Measurements from ENCODE around the gene SDS. TPM values are rescaled to one million over a fixed set of nuclear protein-coding genes. Genes with fewer than 3 reads are reported as not detected.

Gene SDS
- total and polyA plus RNA-seq, 2 experiments from 2014 or later = 0.39 to 0.43 TPM

GRCh38 chr12:113422030-113422885 is 18.6 kb upstream of the SDS start, which contains the start of gene SDSL:
SDSL (plus strand) TSS chr12:113422380; CDS start chr12:113427983, 5,603 bp downstream.
- peak; percentile 88 for DNase-seq (ENCODE audit: low spot score)
- TF ChIP-seq, protein P1, sequence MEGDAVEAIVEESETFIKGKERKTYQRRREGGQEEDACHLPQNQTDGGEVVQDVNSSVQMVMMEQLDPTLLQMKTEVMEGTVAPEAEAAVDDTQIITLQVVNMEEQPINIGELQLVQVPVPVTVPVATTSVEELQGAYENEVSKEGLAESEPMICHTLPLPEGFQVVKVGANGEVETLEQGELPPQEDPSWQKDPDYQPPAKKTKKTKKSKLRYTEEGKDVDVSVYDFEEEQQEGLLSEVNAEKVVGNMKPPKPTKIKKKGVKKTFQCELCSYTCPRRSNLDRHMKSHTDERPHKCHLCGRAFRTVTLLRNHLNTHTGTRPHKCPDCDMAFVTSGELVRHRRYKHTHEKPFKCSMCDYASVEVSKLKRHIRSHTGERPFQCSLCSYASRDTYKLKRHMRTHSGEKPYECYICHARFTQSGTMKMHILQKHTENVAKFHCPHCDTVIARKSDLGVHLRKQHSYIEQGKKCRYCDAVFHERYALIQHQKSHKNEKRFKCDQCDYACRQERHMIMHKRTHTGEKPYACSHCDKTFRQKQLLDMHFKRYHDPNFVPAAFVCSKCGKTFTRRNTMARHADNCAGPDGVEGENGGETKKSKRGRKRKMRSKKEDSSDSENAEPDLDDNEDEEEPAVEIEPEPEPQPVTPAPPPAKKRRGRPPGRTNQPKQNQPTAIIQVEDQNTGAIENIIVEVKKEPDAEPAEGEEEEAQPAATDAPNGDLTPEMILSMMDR (IDR thresholded peaks at IDR 0.05; ENCODE audit: poor library complexity) = no peak
- TF ChIP-seq EZH2 (IDR thresholded peaks at IDR 0.05; ENCODE audit: borderline replicate concordance) (no peak), EZH2phosphoT487 (IDR thresholded peaks at IDR 0.05; ENCODE audit: low read depth, severe bottlenecking, unreplicated experiment) (no peak)
- peak within 1 kb of the TSS; percentile 75 for H3K4me2 ChIP-seq

DNA sequence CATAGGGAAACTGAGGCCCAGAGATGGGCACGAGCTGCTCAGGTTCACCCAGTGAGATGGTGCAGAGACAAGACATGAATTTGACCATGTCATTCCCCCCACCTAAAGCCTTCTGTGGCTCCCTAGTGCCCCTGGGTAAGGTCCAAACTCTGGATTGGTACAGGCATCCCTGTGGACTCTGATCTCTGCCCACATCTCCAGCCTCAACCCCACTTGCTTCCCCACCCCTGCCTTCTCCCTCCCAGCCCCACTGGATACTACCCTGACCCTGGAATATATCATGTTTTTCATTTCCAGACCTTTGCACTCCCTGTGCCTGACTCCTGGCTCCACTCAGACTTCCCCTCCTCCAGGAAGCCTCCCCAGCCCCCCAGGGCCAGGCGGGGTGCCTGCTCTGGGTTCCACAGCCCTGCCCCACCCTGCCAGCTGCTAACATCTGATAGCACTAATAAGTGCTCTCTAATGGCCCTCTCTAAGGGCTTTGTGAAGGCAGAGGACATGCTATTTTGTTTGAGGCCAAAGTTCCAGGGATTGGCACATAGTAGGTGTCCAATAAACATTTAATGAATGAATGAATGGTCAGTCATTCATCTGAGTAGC is 17.4 kb upstream of the SDS start:
- H3K27me3 ChIP-seq = no peaks in the 10 kb centered on the region
- WGBS (ENCODE audit: low lambda C conversion rate, missing lambda C conversion rate) = 74% methylated on average over 2 of the region's 2 CpGs
- H3K27ac ChIP-seq = peak overlapping the region; percentile 85
- H4K20me1 ChIP-seq (ENCODE audit: insufficient read depth, poor library complexity, severe bottlenecking) = no peaks in the 10 kb centered on the region
- H3K4me3 ChIP-seq = no peak overlapping the region
- no peak overlapping the region for H2AFZ ChIP-seq
- H3K79me2 ChIP-seq = peaks cover 3% of the 10 kb centered on the region
- no peak for TF ChIP-seq EZH2 (IDR thresholded peaks at IDR 0.05; ENCODE audit: borderline replicate concordance)
- TF ChIP-seq, protein P1 (IDR thresholded peaks at IDR 0.05; ENCODE audit: poor library complexity) = no peak
- no peak for TF ChIP-seq EZH2phosphoT487 (IDR thresholded peaks at IDR 0.05; ENCODE audit: low read depth, severe bottlenecking, unreplicated experiment)
- H3K9me2 ChIP-seq (replicated peaks; ENCODE audit: insufficient read depth) = no peaks in the 10 kb centered on the region
- H3K4me1 ChIP-seq (ENCODE audit: insufficient read depth) = peaks cover 10% of the 10 kb centered on the region
- no peaks in the 10 kb centered on the region for H3K9me3 ChIP-seq (ENCODE audit: low read depth)
- no peak overlapping the region for H3K4me2 ChIP-seq
- peak; percentile 32 for DNase-seq (ENCODE audit: low spot score)
- no peaks in the 10 kb centered on the region for H3K36me3 ChIP-seq (replicated peaks; ENCODE audit: insufficient read depth, low read depth)

More at GRCh38 chr12:113422030-113422885, 18.6 kb upstream of the SDS start, which contains the start of gene SDSL:
- H3K36me3 ChIP-seq (replicated peaks; ENCODE audit: insufficient read depth, low read depth) = no peaks in the 10 kb centered on the region
- H3K9me2 ChIP-seq (replicated peaks; ENCODE audit: insufficient read depth) = no peaks in the 10 kb centered on the region
- no peaks in the 10 kb centered on the region for H3K9me3 ChIP-seq (ENCODE audit: low read depth)
- peaks cover 10% of the 10 kb centered on the region for H3K4me1 ChIP-seq (ENCODE audit: insufficient read depth)
- H3K27ac ChIP-seq = peak within 1 kb of the TSS; percentile 85
- H3K79me2 ChIP-seq = peaks cover 3% of the 10 kb centered on the region
- H3K4me3 ChIP-seq = peak within 1 kb of the TSS; percentile 23
- WGBS (ENCODE audit: low lambda C conversion rate, missing lambda C conversion rate) = 31% methylated on average over 13 of the region's 13 CpGs
- H4K20me1 ChIP-seq (ENCODE audit: insufficient read depth, poor library complexity, severe bottlenecking) = no peaks in the 10 kb centered on the region
- no peaks in the 10 kb centered on the region for H3K27me3 ChIP-seq
- peak within 1 kb of the TSS; percentile 16 for H2AFZ ChIP-seq

GRCh38 chr12:113418213-113418879 is 14.7 kb upstream of the SDS start:
- peak; percentile 53 for DNase-seq (ENCODE audit: low spot score)
- TF ChIP-seq EZH2phosphoT487 (IDR thresholded peaks at IDR 0.05; ENCODE audit: low read depth, severe bottlenecking, unreplicated experiment) = no peak
- TF ChIP-seq, protein P1 (IDR thresholded peaks at IDR 0.05; ENCODE audit: poor library complexity) = no peak
- TF ChIP-seq EZH2 (IDR thresholded peaks at IDR 0.05; ENCODE audit: borderline replicate concordance) = no peak
- Histone ChIP-seq H3K27ac (peak overlapping the region; percentile 81), H3K27me3 (no peaks in the 10 kb centered on the region), H3K4me2 (no peak overlapping the region), H2AFZ (no peak overlapping the region), H3K79me2 (peaks cover under 1% of the 10 kb centered on the region), H4K20me1 (ENCODE audit: insufficient read depth, poor library complexity, severe bottlenecking) (no peaks in the 10 kb centered on the region), H3K4me1 (ENCODE audit: insufficient read depth) (peaks cover 10% of the 10 kb centered on the region), H3K36me3 (replicated peaks; ENCODE audit: insufficient read depth, low read depth) (no peaks in the 10 kb centered on the region), H3K9me3 (ENCODE audit: low read depth) (no peaks in the 10 kb centered on the region), H3K9me2 (replicated peaks; ENCODE audit: insufficient read depth) (no peaks in the 10 kb centered on the region), H3K4me3 (no peak overlapping the region)
- 62% methylated on average over 13 of the region's 13 CpGs for WGBS (ENCODE audit: low lambda C conversion rate, missing lambda C conversion rate)
